ENCODE results near the gene AKR1A1. TPM values are rescaled to one million over a fixed set of nuclear protein-coding genes. Genes with fewer than 3 reads are reported as not detected.
"Not testable (repeated sequence)": the region's sequence is repeated elsewhere in the genome, so short reads cannot be mapped to it uniquely, and the experiment has no call there.

Gene AKR1A1
- total RNA-seq (2014; rRNA removed; shearing (Covaris generic)), result 71.2 and 88.4 TPM in 2 replicates

DNA sequence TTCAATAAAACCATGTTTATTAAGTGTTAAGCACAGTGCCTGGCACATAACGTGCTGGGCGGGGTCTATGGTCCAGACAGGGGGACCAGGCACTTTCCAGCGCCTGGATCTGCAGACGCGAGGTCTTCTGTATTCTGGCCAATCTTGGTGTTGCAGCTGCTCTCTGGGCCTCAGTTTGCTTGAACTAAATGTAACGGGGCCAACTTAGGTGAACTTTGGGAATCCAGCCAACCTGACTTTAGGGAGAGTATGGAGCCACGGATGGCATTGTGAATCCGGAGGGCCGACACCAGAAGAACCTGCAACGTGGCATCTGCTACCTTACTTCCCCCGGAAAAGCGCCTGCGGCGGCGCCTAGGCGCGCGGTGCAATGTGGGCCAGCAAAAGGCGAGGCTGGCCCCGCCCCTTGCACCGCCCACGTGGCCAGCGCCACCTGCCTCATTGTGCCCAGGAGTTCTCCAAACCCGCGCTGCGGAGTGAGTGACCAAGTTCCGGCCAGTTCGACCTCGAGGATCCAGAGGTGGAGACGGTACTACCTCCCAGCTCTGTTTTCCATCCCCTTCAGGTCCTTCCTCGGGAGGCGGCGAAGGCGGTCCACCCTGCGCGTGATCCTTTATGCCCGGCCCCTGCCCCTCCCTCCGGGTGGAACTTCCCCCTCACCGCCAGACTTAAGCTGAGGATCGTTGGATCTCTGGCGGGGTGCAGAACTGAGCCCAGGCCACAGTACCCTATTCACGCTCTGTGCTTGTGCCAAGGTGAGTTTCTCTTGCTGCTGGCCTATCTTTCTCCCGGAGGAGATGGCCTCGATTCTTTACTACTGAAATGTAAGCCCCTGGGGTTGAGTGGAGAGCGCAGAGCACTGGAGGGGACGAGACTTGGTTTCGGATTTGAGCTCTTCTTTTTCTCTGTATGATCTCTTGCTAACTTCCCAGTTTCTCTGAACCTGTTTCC, at the start of gene AKR1A1:
AKR1A1 (plus strand) TSS at position 426 of the 951 bp plus-strand sequence. CDS start 10,969 bp downstream, outside the sequence.
- DNase-seq (ENCODE audit: low read depth), result peak; percentile 94

DNA sequence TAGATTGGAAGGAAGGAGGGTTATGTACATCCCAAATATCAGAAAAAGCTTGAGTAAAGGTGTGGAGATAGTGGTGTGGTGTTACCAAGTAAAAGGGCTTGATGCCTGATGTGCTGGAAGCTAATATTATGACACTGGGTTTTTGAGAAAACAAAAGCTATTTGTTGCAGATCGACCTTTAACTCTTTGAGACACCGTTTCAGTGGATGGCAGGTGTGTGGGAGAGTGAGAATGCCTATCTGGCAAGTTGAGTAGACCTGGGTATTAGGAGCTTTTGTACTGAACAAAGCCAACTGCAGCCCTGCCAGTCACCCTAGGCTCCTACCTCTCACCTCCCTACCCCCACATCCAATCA, 49.1 kb upstream of the AKR1A1 start:
- DNase-seq (ENCODE audit: low read depth), result no peak

DNA sequence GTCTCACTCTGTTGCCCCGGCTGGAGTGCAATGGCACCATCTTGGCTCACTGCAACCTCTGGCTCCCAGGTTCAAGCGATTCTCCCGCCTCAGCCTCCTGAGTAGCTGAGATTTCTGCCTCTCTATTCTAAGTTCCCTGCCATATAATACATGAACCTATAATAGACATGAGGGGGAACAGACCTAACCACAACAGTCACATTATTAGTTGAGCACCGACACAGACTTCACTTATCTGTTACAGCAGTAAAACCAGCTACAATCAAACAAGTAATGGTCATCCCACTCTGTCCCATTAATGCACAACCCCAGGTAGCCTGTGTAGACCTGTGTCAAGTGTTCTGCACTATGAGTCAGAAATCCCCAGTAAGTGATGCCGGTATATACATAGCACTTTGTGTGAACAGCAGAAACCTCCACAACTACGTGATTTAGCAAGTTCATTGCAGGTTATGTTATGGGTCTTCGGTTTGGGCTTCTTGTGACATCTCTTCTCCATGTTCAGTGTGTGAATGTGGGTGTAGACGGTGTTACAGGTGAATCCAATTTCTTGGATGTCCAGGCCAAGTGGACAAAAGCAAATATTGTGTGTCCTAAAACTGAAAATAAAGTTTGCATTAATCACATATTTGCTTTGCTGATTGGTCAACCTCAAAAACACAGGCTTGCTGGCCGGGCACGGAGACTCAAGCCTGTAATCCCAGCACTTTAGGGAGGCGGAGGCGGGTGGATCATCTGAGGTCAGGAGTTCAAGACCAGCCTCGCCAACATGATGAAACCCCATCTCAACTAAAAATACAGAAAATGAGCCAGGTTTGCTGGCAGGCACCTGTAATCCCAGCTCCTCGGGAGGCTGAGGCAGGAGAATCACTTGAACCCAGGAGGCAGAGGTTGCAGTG, 46.9 kb upstream of the AKR1A1 start:
- no peak for DNase-seq (ENCODE audit: low read depth)

DNA sequence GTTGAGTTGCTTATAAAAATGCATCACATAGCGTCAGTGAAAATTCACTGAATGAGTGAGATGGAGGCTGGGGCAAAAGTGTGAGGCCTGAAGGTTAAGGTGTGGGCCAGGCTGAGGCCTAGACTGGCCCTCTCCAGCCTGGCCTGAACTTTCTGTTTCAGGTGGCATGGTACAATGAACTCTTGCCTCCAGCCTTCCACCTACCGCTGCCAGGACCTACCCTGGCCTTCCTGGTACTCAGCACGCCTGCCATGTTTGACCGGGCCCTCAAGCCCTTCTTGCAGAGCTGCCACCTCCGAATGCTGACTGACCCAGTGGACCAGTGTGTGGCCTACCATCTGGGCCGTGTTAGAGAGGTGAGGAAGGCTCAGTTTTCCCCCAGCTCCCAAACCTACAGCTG, 43.4 kb upstream of the AKR1A1 start:
- no peak for DNase-seq (ENCODE audit: low read depth)

DNA sequence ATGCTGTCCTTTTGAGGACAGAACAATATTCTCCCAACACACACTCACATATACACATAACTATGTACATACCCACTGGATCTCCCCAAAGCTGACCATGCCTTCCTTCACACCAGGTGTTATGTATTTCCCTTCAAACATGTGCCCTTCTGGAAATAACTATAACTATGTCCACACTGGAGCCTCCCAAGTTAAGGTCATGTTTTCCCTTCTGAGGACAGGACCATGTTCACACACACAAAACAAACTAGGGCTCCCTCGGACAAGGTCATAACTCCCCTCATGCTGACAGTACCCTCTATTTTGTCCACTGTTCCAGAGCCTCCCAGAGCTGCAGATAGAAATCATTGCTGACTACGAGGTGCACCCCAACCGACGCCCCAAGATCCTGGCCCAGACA, 42.7 kb upstream of the AKR1A1 start:
- no peak for DNase-seq (ENCODE audit: low read depth)

DNA sequence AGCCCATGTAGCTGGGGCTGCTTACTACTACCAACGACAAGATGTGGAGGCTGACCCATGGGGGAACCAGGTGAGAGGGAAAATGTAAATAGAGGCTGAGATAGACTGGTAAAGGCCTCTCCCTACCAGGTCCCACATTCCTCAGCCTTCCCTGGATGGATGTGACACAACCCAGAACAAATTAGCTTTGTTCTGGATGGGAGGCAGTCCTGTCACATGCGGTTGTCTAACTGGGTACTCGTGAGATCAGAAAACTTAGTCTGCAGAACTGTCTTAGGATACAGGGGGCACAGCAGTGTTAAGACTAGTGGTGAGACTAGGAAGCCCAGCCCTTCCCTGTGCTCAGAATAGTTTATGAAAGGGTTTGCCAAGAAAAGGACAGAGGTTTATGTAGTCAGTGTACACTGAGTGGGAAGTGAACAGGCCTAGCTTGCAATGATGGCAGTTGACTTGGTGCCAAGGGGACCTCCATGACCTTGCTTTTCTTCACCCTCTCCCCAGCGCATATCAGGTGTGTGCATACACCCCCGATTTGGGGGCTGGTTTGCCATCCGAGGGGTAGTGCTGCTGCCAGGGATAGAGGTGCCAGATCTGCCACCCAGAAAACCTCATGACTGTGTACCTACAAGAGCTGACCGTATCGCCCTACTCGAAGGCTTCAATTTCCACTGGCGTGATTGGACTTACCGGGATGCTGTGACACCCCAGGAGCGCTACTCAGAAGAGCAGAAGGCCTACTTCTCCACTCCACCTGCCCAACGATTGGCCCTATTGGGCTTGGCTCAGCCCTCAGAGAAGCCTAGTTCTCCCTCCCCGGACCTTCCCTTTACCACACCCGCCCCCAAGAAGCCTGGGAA, 42.1 kb upstream of the AKR1A1 start:
- peak; percentile 27 for DNase-seq (ENCODE audit: low read depth)

DNA sequence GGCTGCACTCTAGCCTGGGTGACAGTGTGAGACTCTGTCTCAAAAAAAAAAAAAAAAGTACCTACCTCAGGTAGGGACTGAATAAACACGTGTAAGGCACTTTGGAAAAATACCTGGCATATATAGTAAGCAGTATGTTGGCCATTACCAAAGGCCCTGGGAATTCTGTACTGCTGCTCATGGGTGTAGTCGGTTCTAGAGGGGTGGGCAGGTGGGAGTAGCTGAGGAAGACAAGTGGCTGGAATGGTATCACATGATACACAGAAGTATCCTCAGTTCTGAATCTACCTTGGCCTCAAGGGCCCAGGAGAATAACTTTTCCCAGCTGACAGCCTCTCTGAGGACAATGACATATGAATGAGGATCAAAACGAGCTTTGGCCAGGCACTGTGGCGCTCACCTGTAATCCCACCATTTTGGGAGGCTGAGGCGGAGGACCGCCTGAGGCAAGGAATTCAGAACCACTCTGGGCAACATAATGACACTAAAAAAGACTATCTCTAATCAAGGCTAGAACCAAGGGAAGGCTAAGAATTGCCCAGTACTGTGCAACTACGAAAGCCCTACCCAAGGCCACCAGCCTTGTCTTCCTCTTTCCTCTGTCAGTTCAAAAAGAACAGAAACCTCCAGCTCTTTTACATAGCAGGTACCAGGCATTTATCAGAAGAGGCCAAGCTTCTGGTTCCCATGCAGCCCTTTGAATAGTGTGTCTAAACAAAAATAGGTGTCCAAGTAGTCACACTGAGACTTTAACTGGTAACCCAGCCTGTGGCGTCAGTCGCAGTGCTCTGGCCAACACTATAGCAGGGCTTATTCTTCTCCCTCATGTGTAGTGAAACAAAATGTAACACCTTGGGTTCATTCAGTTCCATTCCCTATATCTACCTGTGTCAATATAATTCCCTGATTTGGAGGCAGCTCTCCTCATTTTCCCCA, 40.3 kb upstream of the AKR1A1 start:
- DNase-seq (ENCODE audit: low read depth), result no peak

DNA sequence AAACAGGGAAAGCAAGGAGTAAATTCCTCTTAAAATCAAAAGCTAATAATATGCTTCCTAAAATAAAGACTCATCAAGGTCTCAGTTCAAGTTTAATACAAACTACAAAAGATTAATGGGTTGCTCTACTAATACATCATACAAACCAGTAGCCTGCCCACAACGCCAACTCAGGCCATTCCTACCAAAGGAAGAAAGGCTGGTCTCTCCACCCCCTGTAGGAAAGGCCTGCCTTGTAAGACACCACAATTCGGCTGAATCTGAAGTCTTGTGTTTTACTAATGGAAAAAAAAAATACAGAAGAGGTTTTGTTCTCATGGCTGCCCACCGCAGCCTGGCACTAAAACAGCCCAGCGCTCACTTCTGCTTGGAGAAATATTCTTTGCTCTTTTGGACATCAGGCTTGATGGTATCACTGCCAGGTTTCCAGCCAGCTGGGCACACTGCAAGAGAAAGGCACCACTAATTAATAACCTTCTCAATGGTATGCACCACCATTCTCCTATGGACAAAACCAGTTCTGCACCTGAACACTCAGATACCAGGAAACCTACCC, 39.6 kb upstream of the AKR1A1 start:
- DNase-seq (ENCODE audit: low read depth), result no peak

DNA sequence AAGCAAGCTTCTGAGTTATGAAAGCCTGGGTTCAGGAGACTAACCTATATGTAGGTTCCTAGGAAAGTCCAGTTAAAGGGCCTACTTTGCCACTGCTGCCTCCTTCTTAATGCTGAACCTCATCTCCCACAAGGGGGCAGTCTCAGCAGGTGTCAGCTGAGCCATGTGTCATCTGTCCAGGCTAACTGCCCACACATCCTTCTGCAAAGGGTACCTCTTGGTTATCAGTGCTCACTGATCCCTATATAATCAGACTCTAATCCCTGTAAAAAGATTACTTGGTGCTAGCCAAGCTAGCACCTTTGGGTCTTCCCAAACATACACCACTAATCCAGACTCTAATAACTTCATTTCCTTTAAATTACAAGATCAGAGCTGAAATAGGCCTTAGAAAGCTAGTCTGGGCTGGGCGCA, 38.0 kb upstream of the AKR1A1 start:
- peak; percentile 74 for DNase-seq (ENCODE audit: low read depth)

DNA sequence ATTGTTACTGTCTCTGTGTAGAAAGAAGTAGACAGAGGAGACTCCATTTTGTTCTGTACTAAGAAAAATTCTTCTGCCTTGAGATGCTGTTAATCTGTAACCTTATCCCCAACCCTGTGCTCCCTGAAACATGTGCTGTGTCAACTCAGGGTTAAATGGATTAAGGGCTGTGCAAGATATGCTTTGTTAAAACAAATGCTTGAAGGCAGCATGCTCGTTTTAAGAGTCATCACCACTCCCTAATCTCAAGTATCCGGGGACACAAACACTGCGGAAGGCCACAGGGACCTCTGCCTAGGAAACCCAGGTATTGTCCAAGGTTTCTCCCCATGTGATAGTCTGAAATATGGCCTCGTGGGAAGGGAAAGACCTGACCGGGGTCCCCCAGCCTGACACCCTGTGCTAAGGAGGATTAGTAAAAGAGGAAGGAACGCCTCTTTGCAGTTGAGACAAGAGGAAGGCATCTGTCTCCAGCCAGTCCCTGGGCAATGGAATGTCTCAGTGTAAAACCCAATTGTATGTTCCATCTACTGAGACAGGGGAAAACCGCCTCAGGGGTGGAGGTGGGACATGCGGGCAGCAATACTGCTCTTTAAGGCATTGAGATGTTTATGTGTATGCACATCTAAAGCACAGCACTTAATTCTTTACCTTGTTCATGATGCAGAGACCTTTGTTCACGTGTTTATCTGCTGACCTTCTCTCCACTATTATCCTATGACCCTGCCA, 36.9 kb upstream of the AKR1A1 start:
- DNase-seq (ENCODE audit: low read depth), result not testable (repeated sequence)

DNA sequence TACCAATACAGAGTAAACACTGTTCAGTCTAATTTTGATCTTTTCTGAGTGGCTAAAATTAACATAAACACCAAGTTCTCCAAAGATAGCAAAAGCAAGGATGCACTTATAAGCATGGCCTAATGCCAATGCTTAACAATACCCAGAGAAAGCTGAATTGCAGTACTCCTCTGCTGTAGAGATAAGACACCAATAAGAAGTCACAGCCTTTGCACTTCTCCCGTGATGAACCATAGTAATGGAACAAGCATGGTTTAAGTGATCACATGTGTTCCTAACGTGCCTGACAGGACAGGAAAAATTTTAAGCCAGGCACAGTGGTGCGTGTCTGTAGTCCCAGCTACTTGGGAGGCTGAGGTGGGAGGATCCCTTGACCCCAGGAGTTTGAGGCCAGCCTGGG, 34.6 kb upstream of the AKR1A1 start:
- DNase-seq (ENCODE audit: low read depth), result no peak

DNA sequence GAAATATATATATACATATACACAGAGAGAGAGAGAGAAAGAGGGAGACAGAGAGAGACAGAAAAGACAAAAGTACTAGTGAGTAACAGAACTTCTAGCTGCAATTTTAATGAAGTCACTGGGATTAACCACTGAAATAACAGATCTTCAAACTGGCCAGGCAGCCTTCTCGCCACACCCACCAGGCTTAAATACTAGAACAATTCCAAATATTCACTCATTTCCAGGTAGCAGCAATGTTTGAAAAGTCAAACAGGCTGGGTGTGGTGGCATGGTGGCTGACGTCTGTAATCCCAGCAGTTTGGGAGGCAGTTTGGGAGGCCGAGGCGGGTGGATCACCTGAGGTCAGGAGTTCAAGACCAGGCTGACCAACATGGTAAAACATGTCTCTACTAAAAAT, 34.2 kb upstream of the AKR1A1 start:
- no peak for DNase-seq (ENCODE audit: low read depth)

DNA sequence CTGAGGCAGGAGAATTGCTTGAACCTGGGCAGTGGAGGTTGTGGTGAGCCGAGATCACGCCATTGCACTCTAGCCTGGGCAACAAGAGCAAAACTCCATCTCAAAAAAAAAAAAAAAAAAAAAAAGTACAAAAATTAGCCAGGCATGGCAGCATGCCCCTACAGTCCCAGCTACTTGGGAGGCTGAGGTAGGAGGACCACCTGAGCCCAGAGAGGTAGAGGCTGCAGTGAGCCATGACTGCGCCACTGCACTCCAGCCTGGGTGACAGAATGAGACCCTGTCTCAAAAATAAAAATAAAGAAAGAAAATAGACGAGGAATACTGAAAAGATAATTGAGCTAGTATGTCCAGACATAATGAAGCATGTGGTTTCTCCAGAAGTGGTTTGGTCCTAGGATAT, 32.3 kb upstream of the AKR1A1 start:
- DNase-seq (ENCODE audit: low read depth), result not testable (repeated sequence)

DNA sequence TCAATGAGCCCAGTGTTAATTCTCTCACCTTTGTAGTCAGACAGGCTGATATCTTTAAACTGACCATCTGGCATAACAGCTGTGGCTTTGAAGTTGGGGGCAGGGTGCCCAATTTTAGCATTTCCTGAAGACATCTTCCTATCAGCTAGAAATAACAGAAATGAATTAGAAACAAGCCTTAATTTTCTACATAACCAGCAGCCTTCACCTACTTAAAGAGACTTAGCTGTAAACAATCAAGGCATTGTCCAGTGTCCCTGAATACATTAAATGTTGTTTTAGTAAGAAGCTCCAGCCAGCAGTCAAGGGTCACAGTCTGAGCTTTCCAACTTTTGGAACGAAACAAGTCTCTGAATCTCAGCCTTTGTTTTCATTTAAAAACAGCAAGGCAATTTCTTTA, 31.7 kb upstream of the AKR1A1 start:
- DNase-seq (ENCODE audit: low read depth), result no peak

DNA sequence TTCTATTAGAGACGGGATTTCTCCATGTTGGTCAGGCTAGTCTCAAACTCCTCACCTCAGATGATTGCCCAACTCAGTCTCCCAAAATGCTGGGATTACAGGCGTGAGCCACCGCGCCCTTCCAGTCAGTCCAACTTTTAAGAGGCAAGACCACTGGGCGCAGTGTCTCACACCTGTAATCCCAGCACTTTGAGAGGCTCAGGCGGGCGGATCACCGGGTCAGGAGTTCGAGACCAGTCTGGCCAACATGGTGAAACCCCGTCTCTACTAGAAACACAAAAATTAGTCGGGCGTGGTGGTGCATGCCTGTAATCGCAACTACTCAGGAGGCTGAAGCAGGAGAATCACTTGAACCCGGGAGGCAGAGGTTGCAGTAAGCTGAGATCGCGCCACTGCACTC, 30.9 kb upstream of the AKR1A1 start:
- DNase-seq (ENCODE audit: low read depth), result not testable (repeated sequence)

DNA sequence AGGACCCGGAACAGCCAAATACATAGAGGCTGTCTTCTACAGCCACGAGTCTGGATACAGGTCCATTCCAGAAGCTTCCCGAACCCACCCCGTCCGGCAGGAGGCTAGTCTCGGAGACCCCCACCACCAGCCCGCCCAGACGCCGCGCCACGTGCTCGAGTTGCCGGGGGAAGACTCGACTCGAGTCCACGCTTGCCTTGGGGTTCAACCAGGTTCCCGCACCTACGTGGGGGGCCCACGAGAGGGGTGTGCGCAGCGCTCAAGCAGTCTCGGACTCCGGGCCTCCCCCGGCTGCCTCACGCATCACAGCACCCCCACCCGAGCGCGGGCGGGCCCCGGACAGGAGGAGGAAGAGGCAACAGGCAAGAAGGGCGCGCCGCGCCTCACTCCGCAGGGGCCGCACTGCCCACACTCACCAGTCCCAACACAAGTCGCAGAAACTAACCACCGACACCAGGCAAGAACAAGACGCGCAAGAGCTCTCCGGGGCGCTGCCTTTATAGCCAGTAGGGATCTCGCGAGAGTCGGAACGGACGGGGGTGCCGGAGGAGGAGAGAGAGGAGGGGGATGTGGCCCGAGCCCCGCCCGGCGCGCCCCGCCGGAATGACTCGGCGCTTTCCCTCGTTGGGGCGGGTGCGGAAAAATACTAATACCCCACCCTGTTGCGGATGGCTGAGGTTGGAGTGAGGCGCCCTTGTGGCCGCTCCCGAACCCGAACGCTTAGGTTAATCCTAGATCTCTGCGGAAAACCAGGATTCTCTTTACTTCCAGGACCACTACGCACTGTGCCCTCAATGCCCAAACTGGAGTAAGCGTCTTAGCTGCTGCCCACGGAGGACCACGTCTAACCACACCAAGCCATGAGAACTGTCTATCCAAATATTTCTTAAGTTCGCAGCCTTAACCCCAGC, 29.0 kb upstream of the AKR1A1 start, which contains the start of gene PRDX1:
PRDX1 (minus strand) TSS at position 472 of the 911 bp plus-strand sequence. CDS start 2,841 bp downstream, outside the sequence.
- DNase-seq (ENCODE audit: low read depth), result peak; percentile 96

DNA sequence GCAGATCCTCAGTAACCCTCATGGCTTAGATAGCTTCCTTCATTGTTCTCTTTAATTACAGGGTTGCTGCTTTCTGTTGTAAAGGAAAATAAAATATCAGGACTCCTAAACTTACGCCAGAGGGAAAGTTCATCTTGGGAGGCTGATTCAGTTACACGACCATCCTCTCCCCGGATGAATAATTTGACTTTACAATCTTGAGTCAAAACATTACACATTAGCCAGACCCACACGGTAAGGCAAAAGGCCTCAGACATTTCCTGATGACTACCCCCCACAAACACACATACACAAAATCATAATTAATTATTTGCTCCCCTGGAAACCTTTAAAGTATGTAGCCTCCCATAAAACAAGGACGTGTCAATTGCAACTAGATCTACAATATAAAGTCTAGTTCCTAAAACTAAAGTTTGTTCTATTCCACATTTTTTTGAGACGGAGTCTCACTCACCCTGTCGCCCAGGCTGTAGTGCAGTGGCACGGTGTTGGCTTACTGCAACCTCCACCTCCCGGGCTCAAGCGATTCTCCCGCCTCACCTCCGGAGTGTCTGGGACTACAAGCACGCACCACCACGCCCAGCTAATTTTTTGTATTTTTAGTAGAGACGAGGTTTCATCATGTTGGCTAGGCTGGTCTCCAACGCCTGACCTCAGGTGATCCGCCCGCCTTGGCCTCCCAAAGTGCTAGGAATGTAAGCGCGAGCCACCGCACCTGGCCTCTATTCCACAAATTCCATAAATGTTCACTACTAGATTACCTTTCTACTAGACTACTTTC, 28.1 kb upstream of the AKR1A1 start:
- DNase-seq (ENCODE audit: low read depth), result peak; percentile 75

All from M059J (cell line).